ENCODE results near the gene MAN2B2.

The MAN2B2 gene

GRCh38 chr4:6568148-6568547, 6.8 kb upstream of the MAN2B2 start:
- no peak for DNase-seq

- DNase-seq = no peak
Observed at GRCh38 chr4:6568689-6569332, 6.2 kb upstream of the MAN2B2 start.

GRCh38 chr4:6571608-6572007, 3.4 kb upstream of the MAN2B2 start:
- DNase-seq = no peak

- no peak for DNase-seq
Observed at GRCh38 chr4:6573551-6573950, 1.4 kb upstream of the MAN2B2 start.

- no peak for DNase-seq
Observed at GRCh38 chr4:6573986-6574746, 823 bp upstream of the MAN2B2 start.

GRCh38 chr4:6575503-6576240, 683 bp downstream of the MAN2B2 start:
- DNase-seq = no peak

GRCh38 chr4:6576512-6576911, 1.5 kb downstream of the MAN2B2 start:
- no peak for DNase-seq

GRCh38 chr4:6576932-6577331, 1.9 kb downstream of the MAN2B2 start:
- DNase-seq = no peak

- no peak for DNase-seq
Observed at GRCh38 chr4:6577409-6577808, 2.4 kb downstream of the MAN2B2 start.

GRCh38 chr4:6578221-6578620, 3.2 kb downstream of the MAN2B2 start:
- DNase-seq = no peak

GRCh38 chr4:6580353-6580752, 5.4 kb downstream of the MAN2B2 start:
- no peak for DNase-seq

GRCh38 chr4:6581566-6582121, 6.7 kb downstream of the MAN2B2 start:
- DNase-seq = no peak

- DNase-seq = peak; percentile 6
Observed at GRCh38 chr4:6582889-6583490, 8.0 kb downstream of the MAN2B2 start.

GRCh38 chr4:6584865-6585264, 9.9 kb downstream of the MAN2B2 start:
- DNase-seq = no peak

GRCh38 chr4:6586715-6587325, 11.8 kb downstream of the MAN2B2 start:
- no peak for DNase-seq

GRCh38 chr4:6589444-6589843, 14.5 kb downstream of the MAN2B2 start:
- DNase-seq = no peak

GRCh38 chr4:6591313-6591712, 16.3 kb downstream of the MAN2B2 start:
- no peak for DNase-seq

- no peak for DNase-seq
Observed at GRCh38 chr4:6591781-6592180, 16.8 kb downstream of the MAN2B2 start.

- DNase-seq = no peak
Observed at GRCh38 chr4:6592804-6593563, 18.0 kb downstream of the MAN2B2 start.

GRCh38 chr4:6594341-6594740, 19.4 kb downstream of the MAN2B2 start:
- no peak for DNase-seq

- DNase-seq = no peak
Observed at GRCh38 chr4:6594826-6595355, 19.9 kb downstream of the MAN2B2 start.
